Endothelial cell (in vitro differentiated cells): ENCODE results near the gene QDPR. TPM values are rescaled to one million over a fixed set of nuclear protein-coding genes. Genes with fewer than 3 reads are reported as not detected.

Experiments used
- DNase-seq: peaks from one replicate; pipeline ENCODE4 v3.0.0; 2021; ENCODE audit warnings: low spot score
- H3K27ac Mint-ChIP-seq: one replicate; pipeline ENCODE4 v1.8.0; 2021; ENCODE audit warnings: mixed read lengths, inconsistent platforms; ENCODE audit not compliant: unreplicated experiment
- H3K27me3 Mint-ChIP-seq: one replicate; pipeline ENCODE4 v1.8.0; 2021; ENCODE audit warnings: mild to moderate bottlenecking, moderate library complexity, mixed read lengths, inconsistent platforms; ENCODE audit not compliant: unreplicated experiment
- H3K36me3 Mint-ChIP-seq: one replicate; pipeline ENCODE4 v1.8.0; 2021; ENCODE audit warnings: mild to moderate bottlenecking, low read depth, mixed read lengths, inconsistent platforms; ENCODE audit not compliant: unreplicated experiment
- H3K4me1 Mint-ChIP-seq: one replicate; pipeline ENCODE4 v1.8.0; 2021; ENCODE audit warnings: mild to moderate bottlenecking, mixed read lengths, inconsistent platforms; ENCODE audit not compliant: unreplicated experiment
- H3K4me3 Mint-ChIP-seq: one replicate; pipeline ENCODE4 v1.8.0; 2021; ENCODE audit warnings: mild to moderate bottlenecking, mixed read lengths, inconsistent platforms; ENCODE audit not compliant: unreplicated experiment
- H3K9me3 Mint-ChIP-seq: one replicate; pipeline ENCODE4 v1.8.0; 2021; ENCODE audit warnings: mixed read lengths, inconsistent platforms; ENCODE audit not compliant: unreplicated experiment
- CTCF ChIP-seq: fragments of 200-600 bp; sonication (generic); IDR thresholded peaks from one replicate; pipeline ENCODE4 v1.5.0; 2021; ENCODE audit warnings: antibody characterized with exemption; ENCODE audit not compliant: unreplicated experiment
- long read RNA-seq: library from polyadenylated mRNA; unstranded; transcript quantifications from one replicate; pipeline ENCODE4 v2.0.0, GENCODE V29; 2020; ENCODE audit not compliant: unreplicated experiment
- total RNA-seq: library from RNA; stranded (reverse); fragmentation: NEBNext Ultra II Directional; extraction: Animal tissue kit (Norgen Biotek cat#: 25700); gene quantifications from one replicate; pipeline ENCODE4 v1.2.1, GENCODE V29; 2021; ENCODE audit not compliant: unreplicated experiment

QDPR gene
- 25.8 TPM for total RNA-seq
- long read RNA-seq, transcript QDPR-201 (7 exons, 1,648 nt) = major isoform, 48 of 58 reads
- long read RNA-seq, partial matches to known transcripts = 1 of 58 reads
- long read RNA-seq, other reads (novel, unspliced or antisense) = 2 of 58 reads

GRCh38 chr4:17511950-17512795 lies at the start of gene QDPR:
Gene QDPR (minus strand): TSS chr4:17512090. CDS start chr4:17512054, 36 bp downstream.
- Mint-ChIP-seq H3K36me3 (no peaks in the 10 kb centered on the region), H3K9me3 (no peaks in the 10 kb centered on the region), H3K4me3 (peak within 1 kb of the TSS; percentile 97), H3K4me1 (peaks cover 5% of the 10 kb centered on the region), H3K27ac (peak within 1 kb of the TSS; percentile 8), H3K27me3 (peaks cover 3% of the 10 kb centered on the region)
- DNase-seq = peak; percentile 89
- no peak for TF ChIP-seq CTCF

GRCh38 chr4:17561195-17561909 lies 49.5 kb upstream of the QDPR start:
- H3K27ac Mint-ChIP-seq = no peak overlapping the region
- no peak overlapping the region for H3K4me3 Mint-ChIP-seq
- no peaks in the 10 kb centered on the region for H3K36me3 Mint-ChIP-seq
- H3K27me3 Mint-ChIP-seq = peaks cover 5% of the 10 kb centered on the region
- no peak for TF ChIP-seq CTCF
- H3K4me1 Mint-ChIP-seq = no peaks in the 10 kb centered on the region
- DNase-seq = no peak
- no peaks in the 10 kb centered on the region for H3K9me3 Mint-ChIP-seq

GRCh38 chr4:17560065-17560673 lies 48.3 kb upstream of the QDPR start:
- peaks cover 5% of the 10 kb centered on the region for H3K27me3 Mint-ChIP-seq
- no peaks in the 10 kb centered on the region for H3K4me1 Mint-ChIP-seq
- no peak for DNase-seq
- no peak overlapping the region for H3K4me3 Mint-ChIP-seq
- no peaks in the 10 kb centered on the region for H3K36me3 Mint-ChIP-seq
- no peak overlapping the region for H3K27ac Mint-ChIP-seq
- TF ChIP-seq CTCF = no peak
- no peaks in the 10 kb centered on the region for H3K9me3 Mint-ChIP-seq

GRCh38 chr4:17559709-17560048 lies 47.8 kb upstream of the QDPR start:
- peaks cover 5% of the 10 kb centered on the region for H3K27me3 Mint-ChIP-seq
- H3K4me1 Mint-ChIP-seq = no peaks in the 10 kb centered on the region
- H3K4me3 Mint-ChIP-seq = no peak overlapping the region
- no peak overlapping the region for H3K27ac Mint-ChIP-seq
- DNase-seq = no peak
- no peaks in the 10 kb centered on the region for H3K36me3 Mint-ChIP-seq
- no peak for TF ChIP-seq CTCF
- H3K9me3 Mint-ChIP-seq = no peaks in the 10 kb centered on the region
